HepG2 (cell line): ENCODE results near the gene GDAP2. TPM values are rescaled to one million over a fixed set of nuclear protein-coding genes. Genes with fewer than 3 reads are reported as not detected.

Source experiments
- BRCA1 ChIP-seq: sonication (generic); formaldehyde crosslinking; IDR thresholded peaks from 2 replicates; pipeline ENCODE4 v1.4.0; 2020; ENCODE audit warnings: missing genetic modification reagents
- ELK4 ChIP-seq: sonication (generic); formaldehyde crosslinking; IDR thresholded peaks from 2 replicates; pipeline ENCODE4 v1.9.0; 2021; ENCODE audit warnings: missing genetic modification reagents, borderline replicate concordance
- HES4 ChIP-seq: sonication (generic); formaldehyde crosslinking; IDR thresholded peaks from 2 replicates; pipeline ENCODE4 v1.9.0; 2021; ENCODE audit warnings: mild to moderate bottlenecking, missing genetic modification reagents, borderline replicate concordance
- IKZF4 ChIP-seq: sonication (generic); formaldehyde crosslinking; IDR thresholded peaks from 2 replicates; pipeline ENCODE4 v1.5.1; 2020; ENCODE audit warnings: borderline replicate concordance, mild to moderate bottlenecking, low read depth, missing genetic modification reagents; ENCODE audit errors: not compliant biosample characterization
- ISL2 ChIP-seq: sonication (generic); formaldehyde crosslinking; IDR thresholded peaks from 2 replicates; pipeline ENCODE4 v1.5.0; 2020; ENCODE audit warnings: missing genetic modification reagents
- KDM1A ChIP-seq: IDR thresholded peaks from 2 replicates; pipeline ENCODE4 v1.6.1; 2016; ENCODE audit warnings: missing compliant biosample characterization
- KMT2B ChIP-seq: IDR thresholded peaks from 2 replicates; pipeline ENCODE4 v1.6.1; 2016; ENCODE audit warnings: missing genetic modification reagents, missing compliant biosample characterization
- MAFK ChIP-seq, 2 experiments: IDR thresholded peaks in 1 of 2; conservative IDR thresholded peaks in 1 of 2; 2 replicates each; pipeline ENCODE4 v1.6.1; 2011; ENCODE audit warnings: improper control_type of control experiment in 2 of 2, low read length in 2 of 2
- PHB2 ChIP-seq: fragments of 450-650 bp; IDR thresholded peaks from 2 replicates; pipeline ENCODE4 v1.6.1; 2018; ENCODE audit not compliant: partially characterized antibody
- PHF5A ChIP-seq: IDR thresholded peaks from one replicate; pipeline ENCODE4 v1.6.1; 2018; ENCODE audit warnings: low read depth, missing genetic modification reagents; ENCODE audit not compliant: unreplicated experiment
- PITX1 ChIP-seq: sonication (generic); formaldehyde crosslinking; IDR thresholded peaks from 2 replicates; pipeline ENCODE4 v1.5.1; 2020; ENCODE audit warnings: mild to moderate bottlenecking, missing genetic modification reagents
- SMARCE1 ChIP-seq: fragments of 450-650 bp; IDR thresholded peaks from 2 replicates; pipeline ENCODE4 v1.6.1; 2017; ENCODE audit warnings: borderline replicate concordance
- SOX13 ChIP-seq, 3 experiments: fragments of 450-650 bp in 1 of 3; sonication (generic) in 1 of 3; formaldehyde crosslinking in 1 of 3; IDR thresholded peaks in 2 of 3; conservative IDR thresholded peaks in 1 of 3; 2 replicates each; pipeline versions ENCODE4 v1.5.0 to v1.6.1; 2016 to 2020; ENCODE audit warnings: antibody characterized with exemption in 1 of 3, mild to moderate bottlenecking in 1 of 3, missing compliant biosample characterization in 1 of 3, missing genetic modification reagents in 1 of 3, moderate library complexity in 1 of 3
- XBP1 ChIP-seq: sonication (generic); formaldehyde crosslinking; IDR thresholded peaks from 2 replicates; pipeline ENCODE4 v1.5.0; 2020; ENCODE audit warnings: missing genetic modification reagents
- ZIK1 ChIP-seq: sonication (generic); formaldehyde crosslinking; IDR thresholded peaks from 2 replicates; pipeline ENCODE4 v1.5.0; 2020; ENCODE audit warnings: mild to moderate bottlenecking, low read depth, missing genetic modification reagents, borderline replicate concordance
- ZNF337 ChIP-seq: sonication (generic); formaldehyde crosslinking; IDR thresholded peaks from 2 replicates; pipeline ENCODE4 v1.5.1; 2020; ENCODE audit warnings: missing genetic modification reagents, low read depth, mild to moderate bottlenecking, borderline replicate concordance
- ZNF460 ChIP-seq: sonication (generic); formaldehyde crosslinking; IDR thresholded peaks from 2 replicates; pipeline ENCODE4 v1.5.1; 2020; ENCODE audit warnings: missing genetic modification reagents, mild to moderate bottlenecking, borderline replicate concordance
- ZNF547 ChIP-seq: sonication (generic); formaldehyde crosslinking; IDR thresholded peaks from 2 replicates; pipeline ENCODE4 v1.5.1; 2020; ENCODE audit warnings: mild to moderate bottlenecking, missing genetic modification reagents
- ZNF552 ChIP-seq: sonication (generic); formaldehyde crosslinking; IDR thresholded peaks from 2 replicates; pipeline ENCODE4 v1.9.0; 2022; ENCODE audit warnings: missing genetic modification reagents, mild to moderate bottlenecking, borderline replicate concordance
- ZNF7 ChIP-seq: IDR thresholded peaks from 2 replicates; pipeline ENCODE4 v1.6.1; 2016; ENCODE audit warnings: missing biosample characterization, missing genetic modification reagents
- polyA plus RNA-seq, 8 experiments: library from polyadenylated mRNA; depleted of rRNA in 3 of 8; stranded (reverse) in 7 of 8; unstranded in 1 of 8; fragments of >200 nt; fragmentation: Illumina TruSeq in 4 of 8; extraction: Trizol in 4 of 8; gene quantifications; 2 replicates each; pipeline versions ENCODE4 v1.2.1 to v1.2.3, GENCODE V29; 2011 to 2016; ENCODE audit warnings: low read depth in 4 of 8, missing spikeins in 1 of 8, mixed read lengths in 1 of 8; ENCODE audit not compliant: insufficient read depth in 1 of 8
- total RNA-seq, 5 experiments: library from RNA; depleted of rRNA; stranded (reverse); fragments of >200 nt; fragmentation: Illumina TruSeq; extraction: Trizol; gene quantifications; 2 replicates each; pipeline ENCODE4 v1.2.3, GENCODE V29; 2016; ENCODE audit warnings: low read depth in 1 of 5
- TF ChIP-seq, protein P1 (sequence below): sonication (generic); formaldehyde crosslinking; IDR thresholded peaks from 2 replicates; pipeline ENCODE4 v1.4.0; 2020; ENCODE audit warnings: missing genetic modification reagents, borderline replicate concordance
- TF ChIP-seq, protein P2 (sequence below): IDR thresholded peaks from 2 replicates; pipeline ENCODE4 v1.6.1; 2016; ENCODE audit warnings: mild to moderate bottlenecking, missing biosample characterization, missing genetic modification reagents

Gene GDAP2
- total and polyA plus RNA-seq, 2 of the 13 experiments (the other 11 are each of a cell fraction or from before 2014, with no cell fraction given) = 11.4 to 23.2 TPM

GRCh38 chr1:117929343-117930172, at the start of gene GDAP2, which contains the start of gene WDR3 (continued):
- TF ChIP-seq, protein P1, sequence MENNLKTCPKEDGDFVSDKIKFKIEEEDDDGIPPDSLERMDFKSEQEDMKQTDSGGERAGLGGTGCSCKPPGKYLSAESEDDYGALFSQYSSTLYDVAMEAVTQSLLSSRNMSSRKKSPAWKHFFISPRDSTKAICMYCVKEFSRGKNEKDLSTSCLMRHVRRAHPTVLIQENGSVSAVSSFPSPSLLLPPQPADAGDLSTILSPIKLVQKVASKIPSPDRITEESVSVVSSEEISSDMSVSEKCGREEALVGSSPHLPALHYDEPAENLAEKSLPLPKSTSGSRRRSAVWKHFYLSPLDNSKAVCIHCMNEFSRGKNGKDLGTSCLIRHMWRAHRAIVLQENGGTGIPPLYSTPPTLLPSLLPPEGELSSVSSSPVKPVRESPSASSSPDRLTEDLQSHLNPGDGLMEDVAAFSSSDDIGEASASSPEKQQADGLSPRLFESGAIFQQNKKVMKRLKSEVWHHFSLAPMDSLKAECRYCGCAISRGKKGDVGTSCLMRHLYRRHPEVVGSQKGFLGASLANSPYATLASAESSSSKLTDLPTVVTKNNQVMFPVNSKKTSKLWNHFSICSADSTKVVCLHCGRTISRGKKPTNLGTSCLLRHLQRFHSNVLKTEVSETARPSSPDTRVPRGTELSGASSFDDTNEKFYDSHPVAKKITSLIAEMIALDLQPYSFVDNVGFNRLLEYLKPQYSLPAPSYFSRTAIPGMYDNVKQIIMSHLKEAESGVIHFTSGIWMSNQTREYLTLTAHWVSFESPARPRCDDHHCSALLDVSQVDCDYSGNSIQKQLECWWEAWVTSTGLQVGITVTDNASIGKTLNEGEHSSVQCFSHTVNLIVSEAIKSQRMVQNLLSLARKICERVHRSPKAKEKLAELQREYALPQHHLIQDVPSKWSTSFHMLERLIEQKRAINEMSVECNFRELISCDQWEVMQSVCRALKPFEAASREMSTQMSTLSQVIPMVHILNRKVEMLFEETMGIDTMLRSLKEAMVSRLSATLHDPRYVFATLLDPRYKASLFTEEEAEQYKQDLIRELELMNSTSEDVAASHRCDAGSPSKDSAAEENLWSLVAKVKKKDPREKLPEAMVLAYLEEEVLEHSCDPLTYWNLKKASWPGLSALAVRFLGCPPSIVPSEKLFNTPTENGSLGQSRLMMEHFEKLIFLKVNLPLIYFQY (CRISPR knock-in tag) = no peak
- TF ChIP-seq IKZF4 (CRISPR knock-in tag) = no peak
- TF ChIP-seq PHF5A (CRISPR knock-in tag) = no peak
- no peak for TF ChIP-seq ELK4
- peak; percentile 85 for TF ChIP-seq KMT2B
- TF ChIP-seq SOX13 (IDR thresholded peaks at IDR 0.05) = no peak
- TF ChIP-seq SOX13 (CRISPR knock-in tag; conservative IDR thresholded peaks at IDR 0.05 in 1 of 2, IDR thresholded peaks at IDR 0.05 in 1 of 2) = peak in 1 of 2 experiments; percentile 31; a peak in 1 of 4 replicates
- no peak for TF ChIP-seq MAFK (conservative IDR thresholded peaks at IDR 0.05 in 1 of 2, IDR thresholded peaks at IDR 0.05 in 1 of 2; ENCODE audit: low read length in 2 of 2)
- no peak for TF ChIP-seq KDM1A
- TF ChIP-seq XBP1 = no peak
- no peak for TF ChIP-seq ZIK1 (CRISPR knock-in tag)
- TF ChIP-seq SMARCE1 = no peak
- TF ChIP-seq BRCA1 (CRISPR knock-in tag) = peak; percentile 90
- TF ChIP-seq ZNF460 = no peak
- no peak; the same call in 1 of the 2 replicates for TF ChIP-seq ZNF552 (CRISPR knock-in tag)
- TF ChIP-seq HES4 (CRISPR knock-in tag) = peak; percentile 71; the same call in 1 of the 2 replicates
- no peak for TF ChIP-seq ZNF337
- TF ChIP-seq, protein P2, sequence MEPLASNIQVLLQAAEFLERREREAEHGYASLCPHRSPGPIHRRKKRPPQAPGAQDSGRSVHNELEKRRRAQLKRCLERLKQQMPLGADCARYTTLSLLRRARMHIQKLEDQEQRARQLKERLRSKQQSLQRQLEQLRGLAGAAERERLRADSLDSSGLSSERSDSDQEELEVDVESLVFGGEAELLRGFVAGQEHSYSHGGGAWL (CRISPR knock-in tag) = peak; percentile 86; the same call in 1 of the 2 replicates
- TF ChIP-seq ZNF547 = no peak
- TF ChIP-seq ISL2 = no peak; the same call in 1 of the 2 replicates
- TF ChIP-seq PHB2 = no peak
- peak; percentile 45; the same call in 1 of the 2 replicates for TF ChIP-seq PITX1 (CRISPR knock-in tag)
- TF ChIP-seq ZNF7 (CRISPR knock-in tag) = no peak
